ENCODE results near the gene ELMO2.

ELMO2 gene

GRCh38 chr20:46330831-46331371 is 75.5 kb downstream of the ELMO2 start:
- no peak for DNase-seq

GRCh38 chr20:46330072-46330763 is 76.2 kb downstream of the ELMO2 start:
- DNase-seq, result no peak

- DNase-seq, result no peak
Measured at GRCh38 chr20:46328200-46328882, 78.1 kb downstream of the ELMO2 start.

DNA sequence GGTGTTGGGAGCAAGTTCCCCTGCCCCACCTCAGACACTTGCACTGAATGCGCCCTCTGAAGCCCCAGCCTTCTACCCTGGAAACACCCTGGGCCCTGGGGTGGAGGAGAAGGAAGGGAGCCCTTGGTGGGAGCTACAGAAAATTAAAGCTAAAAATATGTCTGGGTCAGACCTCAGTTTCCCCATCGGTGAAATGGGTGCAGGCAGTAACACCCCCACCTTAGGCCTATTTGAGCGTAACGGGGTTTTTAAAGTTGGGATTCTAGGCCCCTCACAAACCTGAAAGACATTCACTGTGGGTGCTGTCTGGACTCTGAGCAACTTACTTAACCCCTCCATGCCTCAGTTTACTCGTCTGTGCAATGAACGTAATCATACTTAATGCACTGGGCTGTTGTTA is 78.9 kb downstream of the ELMO2 start:
- no peak for DNase-seq

GRCh38 chr20:46325789-46326188 is 80.6 kb downstream of the ELMO2 start:
- no peak for DNase-seq

DNA sequence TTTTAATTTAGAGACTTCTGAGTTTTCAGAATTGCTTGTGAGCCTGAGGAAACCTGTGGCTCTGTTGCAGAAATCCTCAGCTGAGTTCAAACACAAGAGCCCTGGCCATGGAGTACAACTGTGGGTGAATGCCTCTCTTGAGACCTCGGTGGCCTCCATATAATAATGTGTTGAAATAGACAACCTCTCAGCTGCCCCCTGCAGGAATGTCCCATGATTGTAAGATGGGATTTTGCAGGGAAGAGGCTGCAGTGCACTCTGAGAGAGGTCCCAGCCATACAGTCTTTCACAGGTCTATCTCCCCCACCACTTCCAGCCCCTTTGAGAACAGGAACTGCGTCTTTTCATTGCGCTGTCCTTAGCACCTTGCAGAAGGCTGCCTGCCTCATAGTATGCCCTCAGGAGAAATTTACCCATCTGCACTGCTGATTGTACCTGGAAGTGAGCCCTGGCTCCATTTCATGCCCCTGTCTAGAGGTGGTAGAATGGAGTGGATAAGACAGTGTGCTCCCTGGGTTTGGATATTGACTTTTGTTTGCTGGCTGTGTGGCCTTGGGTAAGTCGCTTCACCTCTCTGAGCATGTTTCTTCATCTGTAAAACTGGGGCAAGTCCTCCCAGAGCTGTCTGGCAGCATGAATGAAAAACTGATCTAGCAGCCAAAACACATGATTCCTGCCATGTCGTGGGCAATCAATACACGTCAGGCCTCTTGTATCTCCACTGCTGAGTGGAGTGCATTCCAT is 81.3 kb downstream of the ELMO2 start:
- no peak for DNase-seq

GRCh38 chr20:46324379-46324778 is 82.0 kb downstream of the ELMO2 start:
- no peak for DNase-seq

DNA sequence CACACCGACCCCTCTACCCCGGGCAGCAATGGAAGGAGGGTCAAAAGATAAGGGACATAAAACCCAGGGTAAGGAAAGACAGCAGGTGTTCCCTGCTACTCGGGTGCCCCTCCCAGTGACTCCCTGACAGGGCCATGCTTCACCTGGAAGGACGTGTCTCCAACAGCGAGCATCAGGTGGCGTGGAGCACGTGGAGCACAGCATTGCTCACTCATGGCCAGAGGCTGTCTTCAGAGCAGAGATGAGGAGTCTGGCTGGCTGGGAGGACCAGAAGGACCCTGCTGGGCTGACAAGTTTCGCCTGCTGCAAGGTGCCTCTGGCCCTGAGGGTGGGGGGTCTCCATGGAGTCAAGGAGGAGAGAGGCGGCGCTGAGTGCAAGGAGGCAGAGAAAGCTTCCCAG is 82.9 kb downstream of the ELMO2 start:
- DNase-seq, result no peak

DNA sequence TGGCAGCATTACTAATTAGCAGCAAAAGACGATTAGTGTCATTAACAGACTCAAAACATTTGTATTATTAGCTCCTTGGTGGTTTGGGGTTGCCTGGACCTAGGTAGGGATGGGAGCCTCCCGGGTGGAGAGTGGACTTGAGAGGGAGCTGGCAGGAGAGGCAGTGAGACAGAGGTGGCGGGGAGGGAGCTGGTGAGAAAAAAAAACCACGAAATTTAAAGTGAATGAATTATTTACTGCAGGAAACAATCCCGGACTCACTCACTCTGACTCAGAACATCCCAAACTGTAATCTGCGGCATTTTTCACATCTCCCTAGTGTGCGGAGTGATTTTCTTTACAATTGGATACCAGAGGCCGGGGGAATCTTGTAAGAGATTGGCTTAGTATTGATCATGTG is 83.8 kb downstream of the ELMO2 start:
- no peak for DNase-seq

DNA sequence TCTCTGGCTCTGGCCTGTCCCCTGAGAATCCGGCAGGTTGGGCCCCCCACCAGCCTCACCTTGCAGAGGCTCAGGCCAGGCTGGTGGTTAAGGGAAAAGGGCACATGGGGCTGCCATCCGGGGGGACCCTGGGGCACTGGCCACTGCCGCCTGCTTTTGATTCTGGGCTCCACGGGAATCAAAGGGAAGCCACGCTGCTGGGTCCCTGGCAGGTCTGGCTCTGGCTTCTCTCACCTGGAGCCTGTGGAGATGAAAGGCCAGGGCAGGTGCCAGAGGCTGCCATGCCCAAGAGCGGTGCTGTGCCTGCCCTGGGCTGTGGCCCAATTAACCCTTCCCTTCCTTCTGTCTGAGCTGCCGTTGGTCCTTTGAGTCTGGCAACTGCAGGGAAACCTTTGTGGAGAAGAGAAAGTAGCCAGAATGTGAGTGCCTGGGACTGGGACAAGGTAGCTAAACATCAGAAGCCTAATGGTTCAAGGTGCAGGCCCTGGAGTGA is 88.7 kb downstream of the ELMO2 start:
- DNase-seq, result no peak

DNA sequence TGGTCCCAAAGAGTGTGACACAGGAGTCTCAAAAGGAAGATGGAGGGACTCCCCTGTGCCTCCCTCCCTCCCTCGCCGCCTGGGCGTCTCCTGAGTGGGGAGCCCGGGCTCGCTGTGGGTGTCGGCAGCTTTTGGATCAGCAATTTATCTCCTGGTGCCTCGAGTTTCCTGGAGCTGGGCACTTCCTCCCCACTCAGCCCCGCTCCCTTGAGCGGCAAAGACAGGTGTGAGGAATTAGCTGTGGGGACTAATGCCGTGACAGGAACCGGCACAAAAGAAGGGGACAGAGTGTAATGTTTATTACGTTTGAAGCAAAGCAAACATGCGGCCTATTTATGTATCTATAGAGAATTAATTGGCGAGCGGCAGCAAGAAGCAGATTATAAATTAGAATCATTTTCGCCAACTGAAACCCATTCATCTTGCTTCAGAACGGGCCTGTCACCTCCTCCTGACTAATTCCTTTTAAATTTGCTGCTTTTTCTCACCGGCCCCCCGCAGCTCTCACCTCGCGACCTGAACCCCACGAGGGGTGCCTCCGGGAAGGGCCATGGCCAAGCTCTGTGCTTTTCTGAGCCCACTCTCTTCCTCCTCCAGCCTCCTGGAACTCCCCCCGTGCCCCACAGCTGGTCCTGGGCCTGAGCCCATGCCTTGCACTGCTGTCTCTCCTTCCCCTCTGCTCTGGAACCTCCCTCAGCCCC is 89.3 kb downstream of the ELMO2 start:
- DNase-seq, result no peak

All from CD4-positive, alpha-beta T cell treated with Interleukin-15 for 1 hour (primary cell).